Neural cell (in vitro differentiated cells): Measurements from ENCODE around the gene FAM184A. TPM values are rescaled to one million over a fixed set of nuclear protein-coding genes. Genes with fewer than 3 reads are reported as not detected.

Source experiments
- H2AFZ ChIP-seq: fragments of 200-600, 300-800 bp; sonication (generic), shearing (Covaris generic); 2 replicates; pipeline ENCODE4 v1.6.0; 2014; ENCODE audit warnings: low read depth, mild to moderate bottlenecking, antibody characterized with exemption, low read length, moderate library complexity
- H3F3A ChIP-seq: fragments of 200-600 bp; shearing (Covaris generic); 2 replicates; pipeline ENCODE4 v1.6.1; 2016; ENCODE audit warnings: mild to moderate bottlenecking, moderate library complexity, mixed read lengths, antibody characterized with exemption, low read length; ENCODE audit not compliant: insufficient read depth, poor library complexity, severe bottlenecking
- H3K27ac ChIP-seq: fragments of 200-600, 300-800 bp; sonication (generic), shearing (Covaris generic); 2 replicates; pipeline ENCODE4 v1.5.1; 2014; ENCODE audit warnings: mild to moderate bottlenecking, low read length, moderate library complexity
- H3K27me3 ChIP-seq: fragments of 300-800, 200-600 bp; sonication (generic), shearing (Covaris generic); 2 replicates; pipeline ENCODE4 v1.6.0; 2014; ENCODE audit warnings: mild to moderate bottlenecking, low read depth, low read length, moderate library complexity; ENCODE audit not compliant: insufficient read depth
- H3K36me3 ChIP-seq: fragments of 300-800, 200-600 bp; sonication (generic), shearing (Covaris generic); 2 replicates; pipeline ENCODE4 v1.5.1; 2014; ENCODE audit warnings: mild to moderate bottlenecking, antibody characterized with exemption, low read length, moderate library complexity; ENCODE audit not compliant: insufficient read depth
- H3K4me2 ChIP-seq: fragments of 300-800, 200-600 bp; sonication (generic), shearing (Covaris generic); 2 replicates; pipeline ENCODE4 v1.6.0; 2014; ENCODE audit warnings: mild to moderate bottlenecking, low read length
- H3K4me3 ChIP-seq: fragments of 300-800, 200-600 bp; sonication (generic), shearing (Covaris generic); 2 replicates; pipeline ENCODE4 v1.5.1; 2014; ENCODE audit warnings: mild to moderate bottlenecking, low read length, moderate library complexity
- H3K79me2 ChIP-seq: fragments of 200-600 bp; shearing (Covaris generic); replicated peaks from 2 replicates; pipeline ENCODE4 v1.6.0; 2014; ENCODE audit warnings: mild to moderate bottlenecking, low read length, moderate library complexity; ENCODE audit not compliant: insufficient read depth
- H3K9ac ChIP-seq: fragments of 300-800, 200-600 bp; sonication (generic), shearing (Covaris generic); 2 replicates; pipeline ENCODE4 v1.6.1; 2016; ENCODE audit warnings: mild to moderate bottlenecking, low read length, mixed read lengths
- H3K9me2 ChIP-seq: fragments of 200-600 bp; shearing (Covaris generic); 2 replicates; pipeline ENCODE4 v1.6.1; 2016; ENCODE audit warnings: mild to moderate bottlenecking, low read length, mixed read lengths; ENCODE audit not compliant: insufficient read depth
- H3K9me3 ChIP-seq: fragments of 200-600, 300-800 bp; sonication (generic), shearing (Covaris generic); 2 replicates; pipeline ENCODE4 v1.6.1; 2016; ENCODE audit warnings: mild to moderate bottlenecking, mixed run types, low read length, moderate library complexity, mixed read lengths
- H4K20me1 ChIP-seq: fragments of 200-600 bp; shearing (Covaris generic); 2 replicates; pipeline ENCODE4 v1.6.1; 2016; ENCODE audit warnings: mild to moderate bottlenecking, mixed run types; ENCODE audit not compliant: insufficient read depth
- CTCF ChIP-seq: fragments of 450-650 bp; IDR thresholded peaks from 2 replicates; pipeline ENCODE4 v1.5.1; 2014; ENCODE audit warnings: antibody characterized with exemption, mild to moderate bottlenecking, moderate library complexity; ENCODE audit not compliant: poor library complexity, severe bottlenecking
- EP300 ChIP-seq: fragments of 450-650 bp; conservative IDR thresholded peaks from 2 replicates; pipeline ENCODE4 v1.6.1; 2014; ENCODE audit warnings: antibody characterized with exemption, mild to moderate bottlenecking, moderate library complexity; ENCODE audit not compliant: poor library complexity, severe bottlenecking
- EZH2 ChIP-seq: fragments of 200-600, 300-800 bp; shearing (Covaris generic), sonication (generic); IDR thresholded peaks from 2 replicates; pipeline ENCODE4 v1.6.1; 2014; ENCODE audit warnings: antibody characterized with exemption, low read length, borderline replicate concordance, mild to moderate bottlenecking; ENCODE audit not compliant: insufficient read depth, poor library complexity, severe bottlenecking
- MXI1 ChIP-seq: fragments of 450-650 bp; conservative IDR thresholded peaks from 2 replicates; pipeline ENCODE4 v1.6.1; 2014; ENCODE audit warnings: antibody characterized with exemption, mild to moderate bottlenecking; ENCODE audit not compliant: poor library complexity, severe bottlenecking
- POLR2AphosphoS5 ChIP-seq: IDR thresholded peaks from 2 replicates; pipeline ENCODE4 v1.6.1; 2012
- RAD21 ChIP-seq: fragments of 450-650 bp; conservative IDR thresholded peaks from 2 replicates; pipeline ENCODE4 v1.6.1; 2014; ENCODE audit warnings: antibody characterized with exemption, mild to moderate bottlenecking, moderate library complexity
- REST ChIP-seq: IDR thresholded peaks from 2 replicates; pipeline ENCODE4 v1.6.1; 2012; ENCODE audit warnings: borderline replicate concordance
- SMC3 ChIP-seq: fragments of 450-650 bp; conservative IDR thresholded peaks from 2 replicates; pipeline ENCODE4 v1.6.1; 2014; ENCODE audit warnings: antibody characterized with exemption, mild to moderate bottlenecking, moderate library complexity; ENCODE audit not compliant: poor library complexity
- TAF1 ChIP-seq: IDR thresholded peaks from 2 replicates; pipeline ENCODE4 v1.6.1; 2012; ENCODE audit warnings: low read depth
- polyA plus RNA-seq: library from polyadenylated mRNA; depleted of rRNA; stranded (reverse); fragments of >200 nt; gene quantifications from 2 replicates; pipeline ENCODE4 v1.2.3, GENCODE V29; 2014

Gene FAM184A
- polyA plus RNA-seq, 1 donor from 2014 or later = 47.5 TPM

DNA sequence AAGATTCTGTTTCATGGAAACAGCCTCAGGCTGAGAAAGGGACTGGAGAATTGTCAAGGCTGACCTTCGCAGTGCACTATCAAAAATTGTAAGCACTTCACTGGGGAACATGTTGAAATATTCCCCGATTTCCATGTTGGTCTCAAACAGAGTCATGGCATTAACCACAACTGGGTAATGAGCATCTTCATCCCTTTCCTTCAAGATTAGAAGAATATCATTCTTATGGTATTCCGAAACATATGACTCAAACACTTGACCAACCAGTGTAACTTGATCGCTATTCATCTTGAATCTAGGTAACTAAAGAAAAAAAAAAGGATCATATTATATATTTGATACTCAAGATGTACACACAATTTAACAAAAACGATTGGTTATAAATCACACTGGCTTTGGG, 147.0 kb downstream of the FAM184A start:
- Histone ChIP-seq H3K9ac (no peak overlapping the region), H3K9me3 (no peaks in the 10 kb centered on the region), H3K9me2 (no peaks in the 10 kb centered on the region), H3K4me3 (no peak overlapping the region), H4K20me1 (no peaks in the 10 kb centered on the region), H2AFZ (no peak overlapping the region), H3K27ac (no peak overlapping the region), H3K36me3 (no peaks in the 10 kb centered on the region), H3K79me2 (no peaks in the 10 kb centered on the region), H3K27me3 (no peaks in the 10 kb centered on the region), H3K4me2 (no peak overlapping the region), H3F3A (no peaks in the 10 kb centered on the region)
- no peak for TF ChIP-seq SMC3
- TF ChIP-seq TAF1 = no peak
- TF ChIP-seq MXI1 = no peak
- TF ChIP-seq EZH2 = no peak
- no peak for TF ChIP-seq REST
- no peak for TF ChIP-seq RAD21
- TF ChIP-seq CTCF = no peak
- no peak for TF ChIP-seq EP300
- TF ChIP-seq POLR2AphosphoS5 = no peak

DNA sequence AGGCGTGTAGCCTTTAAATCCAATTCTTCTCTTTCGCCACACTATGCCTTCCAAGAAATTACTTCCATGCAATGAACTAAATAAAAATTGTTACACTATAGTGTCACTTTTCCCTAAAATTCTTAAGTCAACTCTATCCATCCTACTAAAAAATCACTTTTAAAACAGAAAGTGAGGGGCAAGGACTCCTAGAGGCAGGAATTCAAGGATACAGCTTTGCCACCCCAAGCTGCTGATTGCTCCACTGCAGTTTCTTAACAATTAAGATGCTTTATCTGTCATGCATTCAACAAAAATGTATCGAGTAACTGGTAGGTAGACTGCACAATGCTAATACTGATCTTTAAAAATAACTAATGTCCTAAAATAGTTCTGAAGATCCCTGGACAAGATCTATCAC, 147.8 kb downstream of the FAM184A start:
- Histone ChIP-seq H3K79me2 (no peaks in the 10 kb centered on the region), H3K27me3 (no peaks in the 10 kb centered on the region), H3K4me3 (no peak overlapping the region), H3K27ac (no peak overlapping the region), H3K9ac (no peak overlapping the region), H2AFZ (no peak overlapping the region), H4K20me1 (no peaks in the 10 kb centered on the region), H3K4me2 (no peak overlapping the region), H3K36me3 (no peaks in the 10 kb centered on the region), H3F3A (no peaks in the 10 kb centered on the region), H3K9me3 (no peaks in the 10 kb centered on the region), H3K9me2 (no peaks in the 10 kb centered on the region)
- TF ChIP-seq EZH2 (no peak), SMC3 (no peak), EP300 (no peak), REST (no peak), TAF1 (no peak), CTCF (no peak), POLR2AphosphoS5 (no peak), RAD21 (no peak), MXI1 (no peak)
